Esophagus squamous epithelium (tissue), 4 donors: ENCODE data around the gene ARHGEF33.

Experiments used
- CTCF ChIP-seq, 6 experiments: fragments of 450-650 bp in 4 of 6; fragments of 200-600 bp in 2 of 6; sonication (generic) in 2 of 6; IDR thresholded peaks; one replicate each; pipeline ENCODE4 v1.5.1; 2016 to 2019; ENCODE audit warnings: antibody characterized with exemption in 6 of 6, mild to moderate bottlenecking in 4 of 6, moderate library complexity in 4 of 6
- POLR2A ChIP-seq, 4 donors: fragments of 450-650 bp; IDR thresholded peaks; one replicate each; pipeline ENCODE4 v1.6.1; 2017; ENCODE audit warnings: antibody characterized with exemption in 4 of 4, mild to moderate bottlenecking in 4 of 4, moderate library complexity in 3 of 4

- no peak for TF ChIP-seq CTCF (IDR thresholded peaks at IDR 0.05)
- no peak for TF ChIP-seq POLR2A (IDR thresholded peaks at IDR 0.05)
Measured at GRCh38 chr2:38957972-38958371, 68.3 kb downstream of the ARHGEF33 start.
